ENCODE measurements around the gene HPX. TPM values are rescaled to one million over a fixed set of nuclear protein-coding genes. Genes with fewer than 3 reads are reported as not detected.

The HPX gene
- total and polyA plus RNA-seq, 4 donors, result 2,251 to 9,224 (median 5,760) TPM

- no peak overlapping the region for H3K9ac ChIP-seq (ENCODE audit: low read depth in 1 of 2, low read length in 2 of 2)
- H3K4me1 ChIP-seq (ENCODE audit: control insufficient read depth in 4 of 4, insufficient read depth in 4 of 4, low read length in 3 of 4), result peaks cover 0 to 4% (median 0%) of the 10 kb centered on the region in 4 donors
- no peaks in the 10 kb centered on the region for H3K27me3 ChIP-seq (ENCODE audit: control insufficient read depth in 4 of 4, insufficient read depth in 4 of 4, low read length in 3 of 4)
- H3K36me3 ChIP-seq (ENCODE audit: control insufficient read depth in 4 of 4, insufficient read depth in 3 of 4, low read depth in 1 of 4, low read length in 3 of 4), result no peaks in the 10 kb centered on the region
- no peak overlapping the region for H3K4me3 ChIP-seq (ENCODE audit: low read depth in 1 of 3, low read length in 3 of 3)
- no peaks in the 10 kb centered on the region for H3K9me3 ChIP-seq (ENCODE audit: control insufficient read depth in 4 of 4, low read length in 3 of 4)
- no peak overlapping the region for H3K27ac ChIP-seq (ENCODE audit: low read depth in 1 of 2, low read length in 2 of 2)
- no peak for TF ChIP-seq MAX (IDR thresholded peaks at IDR 0.05)
- no peak for TF ChIP-seq SP1 (IDR thresholded peaks at IDR 0.05)
- TF ChIP-seq, protein P1, sequence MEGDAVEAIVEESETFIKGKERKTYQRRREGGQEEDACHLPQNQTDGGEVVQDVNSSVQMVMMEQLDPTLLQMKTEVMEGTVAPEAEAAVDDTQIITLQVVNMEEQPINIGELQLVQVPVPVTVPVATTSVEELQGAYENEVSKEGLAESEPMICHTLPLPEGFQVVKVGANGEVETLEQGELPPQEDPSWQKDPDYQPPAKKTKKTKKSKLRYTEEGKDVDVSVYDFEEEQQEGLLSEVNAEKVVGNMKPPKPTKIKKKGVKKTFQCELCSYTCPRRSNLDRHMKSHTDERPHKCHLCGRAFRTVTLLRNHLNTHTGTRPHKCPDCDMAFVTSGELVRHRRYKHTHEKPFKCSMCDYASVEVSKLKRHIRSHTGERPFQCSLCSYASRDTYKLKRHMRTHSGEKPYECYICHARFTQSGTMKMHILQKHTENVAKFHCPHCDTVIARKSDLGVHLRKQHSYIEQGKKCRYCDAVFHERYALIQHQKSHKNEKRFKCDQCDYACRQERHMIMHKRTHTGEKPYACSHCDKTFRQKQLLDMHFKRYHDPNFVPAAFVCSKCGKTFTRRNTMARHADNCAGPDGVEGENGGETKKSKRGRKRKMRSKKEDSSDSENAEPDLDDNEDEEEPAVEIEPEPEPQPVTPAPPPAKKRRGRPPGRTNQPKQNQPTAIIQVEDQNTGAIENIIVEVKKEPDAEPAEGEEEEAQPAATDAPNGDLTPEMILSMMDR (IDR thresholded peaks at IDR 0.05; ENCODE audit: low read depth, low read length, missing input control), result no peak
- TF ChIP-seq ZBTB33 (IDR thresholded peaks at IDR 0.05), result no peak
- TF ChIP-seq HNF4G (IDR thresholded peaks at IDR 0.05), result no peak
- TF ChIP-seq FOXA2 (IDR thresholded peaks at IDR 0.05), result no peak
- no peak for TF ChIP-seq ATF3 (IDR thresholded peaks at IDR 0.05)
- TF ChIP-seq NR2F2 (IDR thresholded peaks at IDR 0.05), result no peak
- no peak for TF ChIP-seq FOXA1 (IDR thresholded peaks at IDR 0.05)
- no peak for TF ChIP-seq HNF4A (conservative IDR thresholded peaks at IDR 0.05)
- TF ChIP-seq EGR1 (IDR thresholded peaks at IDR 0.05; ENCODE audit: low read depth in 2 of 2), result no peak
- WGBS, result 93% methylated on average over 16 of the region's 16 CpGs
- DNase-seq (ENCODE audit: low spot score), result no peak
Observed at GRCh38 chr11:6404342-6405051, 36.3 kb downstream of the HPX start.

DNA sequence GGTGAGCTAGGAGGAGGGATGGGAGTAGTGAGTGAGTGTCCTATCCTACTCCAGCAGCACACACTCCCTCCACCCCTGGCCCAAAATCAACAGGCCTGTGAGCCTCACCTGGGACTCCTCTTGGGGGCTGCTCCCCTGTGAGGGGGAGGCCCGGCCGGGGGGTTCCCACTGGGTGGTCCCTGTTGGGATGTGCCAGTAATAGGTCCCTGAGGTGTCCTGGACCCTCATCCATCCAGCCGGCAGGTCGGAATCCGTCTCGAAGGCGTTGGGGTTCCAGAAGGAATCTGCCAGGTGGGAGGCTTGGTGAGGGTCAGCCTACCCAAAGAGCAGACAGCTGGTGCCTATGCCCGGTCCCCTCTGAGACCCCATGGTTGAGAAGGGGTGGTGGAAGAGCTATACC lies 37.2 kb downstream of the HPX start:
- H3K27me3 ChIP-seq (ENCODE audit: control insufficient read depth in 4 of 4, insufficient read depth in 4 of 4, low read length in 3 of 4), result no peaks in the 10 kb centered on the region
- H3K36me3 ChIP-seq (ENCODE audit: control insufficient read depth in 4 of 4, insufficient read depth in 3 of 4, low read depth in 1 of 4, low read length in 3 of 4), result no peaks in the 10 kb centered on the region
- H3K9me3 ChIP-seq (ENCODE audit: control insufficient read depth in 4 of 4, low read length in 3 of 4), result no peaks in the 10 kb centered on the region
- H3K9ac ChIP-seq (ENCODE audit: low read depth in 1 of 2, low read length in 2 of 2), result no peak overlapping the region
- no peak for TF ChIP-seq FOXA2 (IDR thresholded peaks at IDR 0.05)
- TF ChIP-seq, protein P1 (IDR thresholded peaks at IDR 0.05; ENCODE audit: low read depth, low read length, missing input control), result no peak
- TF ChIP-seq RXRA (IDR thresholded peaks at IDR 0.05), result no peak
- no peak for TF ChIP-seq ATF3 (IDR thresholded peaks at IDR 0.05)
- no peak for TF ChIP-seq ZBTB33 (IDR thresholded peaks at IDR 0.05)
- TF ChIP-seq HNF4G (IDR thresholded peaks at IDR 0.05), result no peak
- TF ChIP-seq JUND (IDR thresholded peaks at IDR 0.05), result no peak
- no peak for TF ChIP-seq GABPA (IDR thresholded peaks at IDR 0.05 in 1 of 2, conservative IDR thresholded peaks at IDR 0.05 in 1 of 2)
- no peak for TF ChIP-seq HNF4A (conservative IDR thresholded peaks at IDR 0.05)
- TF ChIP-seq, protein P2, sequence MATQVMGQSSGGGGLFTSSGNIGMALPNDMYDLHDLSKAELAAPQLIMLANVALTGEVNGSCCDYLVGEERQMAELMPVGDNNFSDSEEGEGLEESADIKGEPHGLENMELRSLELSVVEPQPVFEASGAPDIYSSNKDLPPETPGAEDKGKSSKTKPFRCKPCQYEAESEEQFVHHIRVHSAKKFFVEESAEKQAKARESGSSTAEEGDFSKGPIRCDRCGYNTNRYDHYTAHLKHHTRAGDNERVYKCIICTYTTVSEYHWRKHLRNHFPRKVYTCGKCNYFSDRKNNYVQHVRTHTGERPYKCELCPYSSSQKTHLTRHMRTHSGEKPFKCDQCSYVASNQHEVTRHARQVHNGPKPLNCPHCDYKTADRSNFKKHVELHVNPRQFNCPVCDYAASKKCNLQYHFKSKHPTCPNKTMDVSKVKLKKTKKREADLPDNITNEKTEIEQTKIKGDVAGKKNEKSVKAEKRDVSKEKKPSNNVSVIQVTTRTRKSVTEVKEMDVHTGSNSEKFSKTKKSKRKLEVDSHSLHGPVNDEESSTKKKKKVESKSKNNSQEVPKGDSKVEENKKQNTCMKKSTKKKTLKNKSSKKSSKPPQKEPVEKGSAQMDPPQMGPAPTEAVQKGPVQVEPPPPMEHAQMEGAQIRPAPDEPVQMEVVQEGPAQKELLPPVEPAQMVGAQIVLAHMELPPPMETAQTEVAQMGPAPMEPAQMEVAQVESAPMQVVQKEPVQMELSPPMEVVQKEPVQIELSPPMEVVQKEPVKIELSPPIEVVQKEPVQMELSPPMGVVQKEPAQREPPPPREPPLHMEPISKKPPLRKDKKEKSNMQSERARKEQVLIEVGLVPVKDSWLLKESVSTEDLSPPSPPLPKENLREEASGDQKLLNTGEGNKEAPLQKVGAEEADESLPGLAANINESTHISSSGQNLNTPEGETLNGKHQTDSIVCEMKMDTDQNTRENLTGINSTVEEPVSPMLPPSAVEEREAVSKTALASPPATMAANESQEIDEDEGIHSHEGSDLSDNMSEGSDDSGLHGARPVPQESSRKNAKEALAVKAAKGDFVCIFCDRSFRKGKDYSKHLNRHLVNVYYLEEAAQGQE (IDR thresholded peaks at IDR 0.05), result no peak
- no peak for TF ChIP-seq FOXA1 (IDR thresholded peaks at IDR 0.05)
- TF ChIP-seq MAX (IDR thresholded peaks at IDR 0.05), result no peak
- no peak for TF ChIP-seq YY1 (IDR thresholded peaks at IDR 0.05)
- no peak for TF ChIP-seq RAD21 (IDR thresholded peaks at IDR 0.05)
- no peak for TF ChIP-seq SP1 (IDR thresholded peaks at IDR 0.05)
- H3K4me1 ChIP-seq (ENCODE audit: control insufficient read depth in 4 of 4, insufficient read depth in 4 of 4, low read length in 3 of 4), result peaks cover 0 to 4% (median 0%) of the 10 kb centered on the region in 4 donors
- H3K27ac ChIP-seq (ENCODE audit: low read depth in 1 of 2, low read length in 2 of 2), result no peak overlapping the region
- no peak for DNase-seq (ENCODE audit: low spot score)
- 89% methylated on average over 8 of the region's 8 CpGs for WGBS
- no peak overlapping the region for H3K4me3 ChIP-seq (ENCODE audit: low read depth in 1 of 3, low read length in 3 of 3)

All from liver (tissue), 9 donors.